Large intestine (tissue), 3 donors: ENCODE results near the gene SNX14. TPM values are rescaled to one million over a fixed set of nuclear protein-coding genes. Genes with fewer than 3 reads are reported as not detected.

Experiments used
- DNase-seq, 2 donors: peaks; one replicate each; pipeline versions ENCODE4 v3.0.0 to v3.0.0-alpha.2; 2013
- H3K27ac ChIP-seq: one replicate; pipeline ENCODE4 v1.5.1; 2013; ENCODE audit warnings: low read length
- H3K27me3 ChIP-seq: 2 replicates; pipeline ENCODE4 v1.6.1; 2013; ENCODE audit warnings: low read length; ENCODE audit not compliant: control insufficient read depth, insufficient read depth
- H3K36me3 ChIP-seq: 2 replicates; pipeline ENCODE4 v1.6.1; 2013; ENCODE audit warnings: low read length; ENCODE audit not compliant: control insufficient read depth, insufficient read depth
- H3K4me1 ChIP-seq: one replicate; pipeline ENCODE4 v1.6.1; 2013; ENCODE audit warnings: low read length; ENCODE audit not compliant: control insufficient read depth, insufficient read depth
- H3K4me3 ChIP-seq: one replicate; pipeline ENCODE4 v1.5.1; 2013; ENCODE audit warnings: low read length
- H3K9me3 ChIP-seq: one replicate; pipeline ENCODE4 v1.6.1; 2013; ENCODE audit warnings: mild to moderate bottlenecking, low read depth, low read length, moderate library complexity; ENCODE audit not compliant: control insufficient read depth
- WGBS: methylation state at CpG from one replicate; pipeline ENCODE4 v1.1.5; 2013; ENCODE audit warnings: low lambda C conversion rate; ENCODE audit not compliant: insufficient coverage; 5-methylcytosine and 5-hydroxymethylcytosine counted together
- polyA plus RNA-seq: library from polyadenylated mRNA; unstranded; fragments of 120-200 nt; gene quantifications from one replicate; pipeline ENCODE4 v1.2.1, GENCODE V29; 2013

The SNX14 gene
- polyA plus RNA-seq, 1 donor: 96.1 TPM

DNA sequence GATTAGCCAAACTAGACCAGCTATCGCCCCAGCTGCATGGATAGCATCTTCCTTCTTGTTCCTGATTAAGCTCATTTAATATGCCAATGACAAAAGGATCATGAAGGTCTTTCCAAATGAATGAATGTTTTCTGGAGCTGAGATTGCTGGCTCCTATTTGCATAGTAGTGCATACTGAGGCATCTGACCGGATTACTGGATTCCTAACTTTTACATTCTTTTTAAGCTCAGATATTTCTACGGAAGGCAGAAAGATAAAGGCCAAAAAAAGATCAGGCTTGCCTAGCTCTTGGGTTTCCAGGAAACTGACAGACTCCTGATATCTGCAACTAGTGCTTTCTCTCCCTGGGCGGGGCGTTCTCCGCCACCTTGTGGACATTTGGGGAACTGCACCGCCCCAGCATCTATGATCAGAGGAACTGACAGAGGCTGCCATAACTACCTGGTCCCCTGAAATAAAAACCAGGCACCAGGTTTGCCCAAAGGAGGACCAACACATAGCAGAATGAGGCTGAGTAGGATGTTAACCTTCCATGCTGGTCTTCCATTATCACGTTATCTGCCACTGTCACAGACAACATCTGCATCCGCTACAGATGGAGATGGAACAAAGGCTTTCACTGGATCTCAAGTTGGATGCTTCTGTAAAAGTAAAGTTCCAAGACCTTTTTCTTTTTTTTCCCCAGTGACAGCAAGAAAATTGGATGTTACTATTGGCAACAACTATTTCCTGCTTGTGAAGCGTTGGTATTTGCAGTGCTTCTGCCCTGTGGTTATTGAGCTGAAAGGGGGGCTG lies 110.6 kb downstream of the SNX14 start:
- Histone ChIP-seq H3K27me3 (no peaks in the 10 kb centered on the region), H3K9me3 (no peaks in the 10 kb centered on the region), H3K36me3 (no peaks in the 10 kb centered on the region), H3K4me3 (no peak overlapping the region), H3K27ac (no peak overlapping the region), H3K4me1 (no peaks in the 10 kb centered on the region)
- 100% methylated on average over 1 of the region's 10 CpGs for WGBS
- peak; percentile 58 to 67 for DNase-seq

DNA sequence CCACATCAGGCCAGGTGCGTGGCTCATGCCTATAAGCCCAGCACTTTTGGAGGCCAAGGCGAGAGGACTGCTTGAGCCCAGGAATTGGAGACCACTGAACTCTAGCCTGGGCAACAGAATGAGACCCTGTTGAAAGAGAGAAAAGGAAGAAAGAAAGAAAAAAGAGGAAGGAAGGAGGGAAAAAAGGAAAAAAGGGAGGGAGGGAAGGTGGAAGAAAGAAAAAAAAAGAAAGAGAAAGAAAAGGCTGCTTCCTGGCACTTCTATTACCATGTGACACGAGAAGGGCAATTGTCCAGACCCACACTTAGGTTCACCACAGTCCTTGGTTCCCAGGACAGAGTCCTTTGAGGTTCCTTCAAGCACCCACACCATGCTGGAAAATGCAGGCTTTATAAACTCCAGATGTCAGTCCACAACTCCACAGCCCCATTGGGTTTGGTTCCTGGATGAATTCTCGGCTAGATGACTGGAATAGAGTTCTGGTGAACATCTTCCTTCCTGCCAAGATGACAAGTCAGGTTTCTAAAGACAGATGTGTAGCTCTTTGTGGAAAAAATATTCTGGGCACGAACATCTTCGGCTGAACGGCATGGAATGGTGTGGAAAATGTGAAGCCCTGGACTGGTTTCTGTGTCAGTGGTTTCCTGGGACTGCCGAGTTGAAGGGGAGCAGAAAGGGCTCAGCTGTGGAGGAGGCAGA lies 111.3 kb downstream of the SNX14 start:
- Histone ChIP-seq H3K27ac (no peak overlapping the region), H3K36me3 (no peaks in the 10 kb centered on the region), H3K9me3 (no peaks in the 10 kb centered on the region), H3K4me3 (no peak overlapping the region), H3K27me3 (no peaks in the 10 kb centered on the region), H3K4me1 (no peaks in the 10 kb centered on the region)
- WGBS: 100% methylated on average over 2 of the region's 8 CpGs
- no peak for DNase-seq

DNA sequence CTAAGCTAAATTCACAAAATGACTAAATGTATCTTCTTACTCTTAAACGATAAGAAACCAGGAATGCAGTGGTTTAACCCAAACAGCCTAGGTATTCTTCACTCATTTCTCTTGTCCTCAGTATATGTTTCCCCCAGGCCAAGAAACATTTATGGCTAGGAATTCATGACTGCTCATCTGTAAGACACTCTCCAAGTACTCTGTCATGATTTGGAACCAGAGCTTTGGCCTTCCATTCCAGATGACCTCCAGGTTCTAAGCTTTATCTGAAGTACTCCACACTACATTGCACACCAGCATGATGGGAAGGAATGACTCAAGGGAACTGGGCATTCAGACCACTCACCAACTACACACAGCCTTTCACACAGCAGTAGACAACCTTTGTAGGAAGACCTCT lies 114.5 kb downstream of the SNX14 start:
- no CpG with 5 or more reads among the region's 1 CpG for WGBS
- no peaks in the 10 kb centered on the region for H3K36me3 ChIP-seq
- H3K4me1 ChIP-seq: no peaks in the 10 kb centered on the region
- H3K27me3 ChIP-seq: no peaks in the 10 kb centered on the region
- H3K9me3 ChIP-seq: peaks cover 7% of the 10 kb centered on the region
- no peak overlapping the region for H3K4me3 ChIP-seq
- H3K27ac ChIP-seq: no peak overlapping the region
- no peak for DNase-seq

DNA sequence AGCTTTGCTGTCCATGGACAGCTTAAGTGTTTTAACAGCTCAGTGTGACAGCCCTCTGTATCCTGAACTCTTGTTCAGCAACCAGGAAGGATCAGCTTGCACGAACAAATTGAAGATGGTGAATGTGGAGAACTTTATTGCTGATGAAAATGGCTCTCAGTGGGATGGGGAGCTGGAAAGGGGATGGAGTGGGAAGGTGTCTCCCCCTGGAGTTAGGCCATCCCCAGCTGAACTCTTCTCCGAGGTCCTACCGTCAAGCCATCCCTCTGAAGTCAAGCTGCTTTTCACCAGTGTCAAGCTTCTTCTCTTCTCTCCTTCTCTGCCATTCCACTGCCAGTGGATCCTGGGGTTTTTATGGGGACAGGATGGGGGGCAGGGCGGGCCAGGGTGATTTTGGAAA lies 117.1 kb downstream of the SNX14 start:
- no peak overlapping the region for H3K27ac ChIP-seq
- peaks cover 7% of the 10 kb centered on the region for H3K9me3 ChIP-seq
- H3K27me3 ChIP-seq: no peaks in the 10 kb centered on the region
- no CpG with 5 or more reads among the region's 4 CpGs for WGBS
- no peak for DNase-seq
- no peaks in the 10 kb centered on the region for H3K4me1 ChIP-seq
- H3K4me3 ChIP-seq: no peak overlapping the region
- H3K36me3 ChIP-seq: no peaks in the 10 kb centered on the region

DNA sequence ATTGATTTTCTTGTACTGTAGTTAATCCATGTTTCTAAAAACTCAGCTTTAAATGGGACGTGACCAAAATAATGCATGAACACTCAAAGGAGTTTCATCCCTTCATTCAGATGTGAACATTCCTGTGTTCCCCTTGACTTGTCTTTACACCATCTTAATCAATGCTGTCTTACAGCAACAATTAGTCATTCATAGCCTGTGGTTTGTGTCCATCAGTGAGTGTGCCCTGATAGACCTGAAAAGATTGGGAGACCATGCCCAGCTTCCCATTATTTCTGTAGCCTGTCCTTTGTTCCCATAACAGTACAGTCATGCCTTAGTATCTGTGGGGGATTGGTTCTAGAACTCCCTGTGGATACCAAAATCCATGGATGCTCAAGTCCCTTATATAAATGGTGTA lies 119.9 kb downstream of the SNX14 start:
- peaks cover 7% of the 10 kb centered on the region for H3K9me3 ChIP-seq
- no peak overlapping the region for H3K4me3 ChIP-seq
- 100% methylated on average over 1 of the region's 1 CpG for WGBS
- no peak overlapping the region for H3K27ac ChIP-seq
- H3K27me3 ChIP-seq: no peaks in the 10 kb centered on the region
- DNase-seq: no peak
- H3K4me1 ChIP-seq: no peaks in the 10 kb centered on the region
- no peaks in the 10 kb centered on the region for H3K36me3 ChIP-seq

DNA sequence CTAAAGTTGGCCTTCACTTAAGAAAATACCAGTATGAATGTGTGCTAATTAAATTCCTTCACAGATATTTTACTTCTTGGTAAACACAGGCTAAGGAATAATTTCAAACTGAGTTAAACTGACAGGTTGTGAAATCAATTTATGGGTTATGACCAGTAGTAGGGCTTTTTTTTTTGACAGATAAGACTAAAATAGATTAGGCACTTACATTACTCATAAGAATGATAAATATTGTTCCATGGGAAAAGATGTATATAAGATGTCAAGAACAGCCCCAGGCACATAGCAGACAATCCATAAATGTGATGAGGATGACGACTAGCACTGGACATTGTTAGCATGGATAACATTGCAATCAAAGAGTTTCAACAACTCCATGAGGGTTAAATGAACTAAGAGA lies 120.9 kb downstream of the SNX14 start:
- Histone ChIP-seq H3K9me3 (peaks cover 7% of the 10 kb centered on the region), H3K4me3 (no peak overlapping the region), H3K4me1 (no peaks in the 10 kb centered on the region), H3K27ac (no peak overlapping the region), H3K36me3 (no peaks in the 10 kb centered on the region), H3K27me3 (no peaks in the 10 kb centered on the region)
- no CpG with 5 or more reads among the region's 1 CpG for WGBS
- DNase-seq: no peak

DNA sequence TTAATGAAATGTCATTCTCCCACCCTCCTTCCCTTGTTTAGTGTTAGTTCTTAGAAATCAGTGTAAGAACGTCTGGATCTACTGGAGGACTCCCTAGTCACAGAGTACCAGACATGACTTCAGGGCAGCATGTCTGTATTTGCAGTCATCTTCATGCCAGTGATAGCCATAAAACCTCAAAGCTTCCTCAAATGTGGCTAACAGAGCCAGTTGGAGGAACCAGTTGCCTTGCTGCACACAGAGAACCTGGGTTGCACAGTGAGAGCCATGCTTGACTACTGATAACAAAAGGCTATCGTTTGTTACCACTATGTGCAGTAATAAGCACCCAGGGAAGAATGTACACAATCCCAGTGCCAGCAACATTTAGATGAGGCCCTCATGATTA lies 123.6 kb downstream of the SNX14 start:
- H3K36me3 ChIP-seq: no peaks in the 10 kb centered on the region
- no peaks in the 10 kb centered on the region for H3K27me3 ChIP-seq
- no peak for DNase-seq
- no CpG with 5 or more reads among the region's 2 CpGs for WGBS
- H3K4me1 ChIP-seq: no peaks in the 10 kb centered on the region
- H3K27ac ChIP-seq: no peak overlapping the region
- H3K9me3 ChIP-seq: no peaks in the 10 kb centered on the region
- H3K4me3 ChIP-seq: no peak overlapping the region

DNA sequence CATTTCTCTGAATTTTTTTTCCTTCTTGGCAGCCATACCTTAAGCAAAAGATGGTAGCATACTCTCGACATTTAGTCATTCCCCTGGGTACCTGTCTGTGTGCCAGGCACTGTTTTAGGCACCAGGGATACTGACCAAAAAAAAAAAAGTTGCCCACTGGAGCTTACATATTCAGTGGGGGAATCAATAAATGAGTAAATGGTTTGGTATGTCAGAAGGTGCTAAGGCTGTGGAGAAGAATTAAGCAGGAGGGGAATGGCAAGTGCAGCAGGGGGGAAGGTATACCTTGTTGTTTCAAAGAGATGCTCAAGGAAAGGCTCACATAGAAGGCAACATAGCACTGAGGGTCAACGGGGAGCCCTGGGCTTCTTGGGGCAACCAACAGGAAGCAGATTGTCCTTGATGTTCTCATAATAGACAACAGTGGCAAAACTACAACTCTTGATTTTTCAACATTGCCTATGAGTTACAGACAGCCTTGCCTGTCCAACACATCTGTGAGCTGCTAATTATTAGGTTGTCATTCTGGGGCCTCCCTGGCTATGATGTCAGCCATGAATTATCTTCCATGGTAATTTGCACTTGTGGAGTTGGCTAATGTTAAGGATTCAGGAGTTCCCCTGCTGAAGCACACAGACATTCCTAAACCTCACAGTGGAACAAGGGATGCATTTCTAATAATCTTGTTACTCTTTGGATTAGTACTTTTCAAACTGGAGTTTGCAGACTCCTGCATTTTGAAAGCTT lies 124.2 kb downstream of the SNX14 start:
- no CpG with 5 or more reads among the region's 2 CpGs for WGBS

DNA sequence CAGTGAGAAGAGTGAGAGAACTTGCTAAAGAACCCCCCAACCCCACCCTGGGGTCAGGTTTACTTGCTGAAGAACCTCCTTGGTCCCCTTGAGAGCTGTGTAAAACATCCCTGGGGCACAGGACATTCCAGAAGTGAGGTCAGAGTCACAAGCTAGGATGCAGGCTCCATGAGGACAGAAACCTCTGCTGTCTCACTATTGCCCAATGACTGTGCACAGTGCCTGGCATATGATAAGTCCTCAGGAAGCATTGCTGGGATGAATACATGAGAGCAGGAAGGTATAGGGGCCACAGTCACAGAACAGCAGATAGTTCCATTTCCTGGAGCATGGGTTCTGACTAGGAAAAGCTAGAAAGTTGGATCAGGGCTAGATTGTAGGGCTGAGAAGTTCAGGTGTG lies 125.3 kb downstream of the SNX14 start:
- H3K27me3 ChIP-seq: no peaks in the 10 kb centered on the region
- no peaks in the 10 kb centered on the region for H3K36me3 ChIP-seq
- H3K4me1 ChIP-seq: no peaks in the 10 kb centered on the region
- H3K27ac ChIP-seq: no peak overlapping the region
- no peaks in the 10 kb centered on the region for H3K9me3 ChIP-seq
- DNase-seq: peak; percentile 48 to 68
- no peak overlapping the region for H3K4me3 ChIP-seq

More for the DNA sequence above, 124.2 kb downstream of the SNX14 start:
- Histone ChIP-seq H3K27me3 (no peaks in the 10 kb centered on the region), H3K36me3 (no peaks in the 10 kb centered on the region), H3K4me3 (no peak overlapping the region), H3K27ac (no peak overlapping the region), H3K4me1 (no peaks in the 10 kb centered on the region), H3K9me3 (no peaks in the 10 kb centered on the region)
- no peak for DNase-seq

DNA sequence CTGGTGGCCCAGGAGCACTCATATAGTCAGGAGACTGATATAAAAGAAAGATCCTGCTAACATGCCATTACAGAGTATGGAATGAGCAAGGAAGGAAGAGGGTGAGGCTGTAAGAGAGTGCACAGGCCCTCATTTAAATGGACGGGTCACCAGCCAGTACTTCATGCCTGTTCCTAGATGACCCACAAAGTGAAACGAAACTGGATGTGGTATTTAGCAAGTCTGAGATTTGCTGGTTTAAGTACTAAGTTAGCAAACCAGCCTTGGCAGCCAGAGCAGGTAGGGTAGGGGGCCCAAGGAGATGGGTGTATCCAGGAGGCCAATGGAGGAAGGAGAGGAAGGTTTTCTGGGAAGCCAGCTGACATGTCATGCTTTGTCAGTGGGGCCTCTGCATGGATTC lies 127.9 kb downstream of the SNX14 start:
- Histone ChIP-seq H3K27me3 (no peaks in the 10 kb centered on the region), H3K9me3 (no peaks in the 10 kb centered on the region), H3K27ac (no peak overlapping the region), H3K4me3 (no peak overlapping the region), H3K4me1 (no peaks in the 10 kb centered on the region), H3K36me3 (no peaks in the 10 kb centered on the region)
- WGBS: no CpG with 5 or more reads among the region's 2 CpGs
- DNase-seq: no peak
